H4 (cell line): ENCODE measurements around the gene IL17RE. TPM values are rescaled to one million over a fixed set of nuclear protein-coding genes. Genes with fewer than 3 reads are reported as not detected.
A peak's percentile ranks its signal among the peaks of the same experiment; 100 is the strongest.

Source experiments
- DNase-seq: peaks from one replicate; pipeline ENCODE4 v3.0.0-alpha.2; 2015; ENCODE audit warnings: low spot score
- total RNA-seq: library from RNA; depleted of rRNA; stranded (reverse); fragments of >200 nt; shearing (Covaris generic); gene quantifications from 2 replicates; pipeline ENCODE4 v1.2.3, GENCODE V29; 2014

The IL17RE gene
- total RNA-seq, 1 experiment from 2014 or later: not detected

- no peak for DNase-seq
These were observed 3.8 kb downstream of the IL17RE start for GRCh38 chr3:9906480-9906879.

- no peak for DNase-seq
These were observed 5.6 kb downstream of the IL17RE start for GRCh38 chr3:9908286-9908685.

- no peak for DNase-seq
These were observed 6.8 kb downstream of the IL17RE start for GRCh38 chr3:9909221-9910013.

- no peak for DNase-seq
These were observed 9.2 kb downstream of the IL17RE start for GRCh38 chr3:9911863-9912262.

- DNase-seq: no peak
These were observed 9.8 kb downstream of the IL17RE start for GRCh38 chr3:9912294-9912935.

GRCh38 chr3:9913601-9914000 lies 11.0 kb downstream of the IL17RE start:
- DNase-seq: no peak

- DNase-seq: no peak
These were observed 11.4 kb downstream of the IL17RE start for GRCh38 chr3:9914011-9914410.

- DNase-seq: no peak
These were observed 12.1 kb downstream of the IL17RE start for GRCh38 chr3:9914559-9915253.

GRCh38 chr3:9915254-9916141 lies 12.8 kb downstream of the IL17RE start:
- no peak for DNase-seq

- DNase-seq: no peak
These were observed 13.7 kb downstream of the IL17RE start for GRCh38 chr3:9916346-9916733.

- DNase-seq: peak; percentile 85
These were observed 14.4 kb downstream of the IL17RE start, which contains the start of gene IL17RC for GRCh38 chr3:9916734-9917680. Gene IL17RC, plus strand, starts transcription at chr3:9917098. Its CDS starts 218 bp downstream, at chr3:9917316.

GRCh38 chr3:9917820-9918219 lies 15.2 kb downstream of the IL17RE start:
- DNase-seq: no peak

GRCh38 chr3:9918261-9919038 lies 15.8 kb downstream of the IL17RE start:
- DNase-seq: no peak

- no peak for DNase-seq
These were observed 25.5 kb downstream of the IL17RE start for GRCh38 chr3:9928158-9928557.

- DNase-seq: no peak
These were observed 28.3 kb downstream of the IL17RE start for GRCh38 chr3:9930804-9931418.

GRCh38 chr3:9932535-9932842 lies 29.8 kb downstream of the IL17RE start:
- no peak for DNase-seq

- DNase-seq: peak; percentile 54
These were observed 30.4 kb downstream of the IL17RE start for GRCh38 chr3:9932843-9933560.

- peak; percentile 86 for DNase-seq
These were observed 31.1 kb downstream of the IL17RE start, which contains the start of gene CRELD1 for GRCh38 chr3:9933561-9934234. Gene CRELD1, plus strand, starts transcription at chr3:9933834. Its CDS starts 605 bp downstream, at chr3:9934439.
